IPS DF 4.7 (cell line): ENCODE measurements around the gene TMEM181.
"Not testable (repeated sequence)": the region's sequence is repeated elsewhere in the genome, so short reads cannot be mapped to it uniquely, and the experiment has no call there.

Experiments
- DNase-seq: peaks from one replicate; pipeline ENCODE4 v3.0.0-alpha.2; 2013; ENCODE audit warnings: low spot score; ENCODE audit errors: extremely low read depth

TMEM181 gene

DNA sequence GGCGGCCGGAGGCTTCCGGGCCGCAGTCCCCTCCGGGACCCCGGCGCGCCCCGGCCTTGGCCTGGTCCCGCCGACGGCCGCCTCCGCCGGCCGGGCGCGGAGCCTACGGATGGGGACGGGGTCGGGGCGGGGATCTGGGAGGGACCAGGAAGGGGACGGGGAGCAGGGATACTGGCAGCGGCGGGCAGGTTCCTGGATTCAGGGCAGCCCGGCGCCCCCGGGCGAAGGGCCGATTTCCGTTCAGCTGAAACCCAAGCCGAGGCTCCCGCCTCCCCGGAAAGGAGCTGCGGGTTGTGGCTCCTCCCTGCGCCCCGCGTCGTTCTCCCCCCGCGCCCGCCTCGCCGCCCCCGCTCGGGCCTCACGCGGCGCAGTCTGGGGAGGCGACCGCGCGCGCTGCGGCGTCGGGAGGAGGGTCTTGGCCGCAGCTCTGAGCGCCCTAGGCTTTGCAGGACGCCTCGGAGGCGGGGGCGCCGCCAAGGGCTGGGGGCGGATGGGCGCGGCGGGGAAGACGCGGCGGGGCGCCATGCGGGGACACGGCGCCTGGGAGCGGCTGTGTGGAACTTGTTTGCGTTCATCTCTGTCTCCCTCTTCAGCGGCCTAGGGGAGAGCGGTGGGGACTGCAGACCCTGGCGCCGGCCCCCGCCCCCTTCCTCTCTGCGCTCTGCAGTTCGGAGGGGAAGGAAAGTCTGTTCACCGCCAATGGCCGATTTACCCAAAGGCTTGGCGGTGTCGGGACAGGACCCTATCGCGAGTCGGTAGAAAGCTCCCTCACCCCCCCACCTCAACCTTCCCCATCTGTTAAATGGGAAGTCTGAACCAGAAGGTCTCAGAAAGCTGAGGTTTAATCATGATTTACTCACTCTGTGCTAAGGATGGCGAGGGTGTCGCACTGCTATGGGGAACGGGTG, 22.7 kb upstream of the TMEM181 start:
- DNase-seq, result no peak

DNA sequence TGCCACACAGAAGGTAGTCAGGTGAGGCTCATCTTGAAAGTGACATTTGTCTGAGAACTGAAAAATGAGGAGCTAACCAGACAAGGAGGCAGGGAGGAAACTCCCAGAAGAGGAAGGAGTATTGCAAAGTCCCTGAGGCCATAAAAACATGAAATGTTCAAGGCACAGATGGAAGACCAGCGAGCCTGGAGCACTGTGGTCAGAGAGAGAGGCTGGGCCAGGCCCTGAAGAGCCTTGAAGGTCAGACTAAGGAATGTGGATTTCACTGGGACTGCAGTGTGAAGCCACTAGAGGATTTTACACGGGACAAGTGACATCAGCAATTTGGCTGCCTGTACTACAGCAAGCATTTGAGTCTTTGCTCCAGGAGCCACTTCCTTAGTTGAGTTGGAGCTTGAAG, 21.1 kb upstream of the TMEM181 start:
- no peak for DNase-seq

DNA sequence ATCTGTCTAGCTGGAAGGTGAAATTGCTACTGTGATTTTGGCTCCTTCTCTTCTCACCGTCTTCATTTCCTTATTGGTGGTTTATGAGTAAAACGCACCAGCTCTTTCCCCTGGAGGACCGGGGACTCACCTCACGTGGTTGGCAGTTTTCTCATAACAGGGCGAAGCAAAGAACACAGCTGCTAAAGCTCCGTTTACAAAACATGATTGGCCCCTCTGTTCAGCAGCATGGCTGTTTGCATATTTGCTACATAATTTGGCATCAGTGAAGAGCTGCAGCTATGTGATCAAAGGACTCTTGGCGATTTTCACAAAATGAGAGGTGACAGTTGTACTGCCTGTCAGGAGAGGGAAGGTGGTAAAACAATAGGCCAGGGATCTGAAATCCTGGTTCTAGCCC, 20.5 kb upstream of the TMEM181 start:
- DNase-seq, result no peak

DNA sequence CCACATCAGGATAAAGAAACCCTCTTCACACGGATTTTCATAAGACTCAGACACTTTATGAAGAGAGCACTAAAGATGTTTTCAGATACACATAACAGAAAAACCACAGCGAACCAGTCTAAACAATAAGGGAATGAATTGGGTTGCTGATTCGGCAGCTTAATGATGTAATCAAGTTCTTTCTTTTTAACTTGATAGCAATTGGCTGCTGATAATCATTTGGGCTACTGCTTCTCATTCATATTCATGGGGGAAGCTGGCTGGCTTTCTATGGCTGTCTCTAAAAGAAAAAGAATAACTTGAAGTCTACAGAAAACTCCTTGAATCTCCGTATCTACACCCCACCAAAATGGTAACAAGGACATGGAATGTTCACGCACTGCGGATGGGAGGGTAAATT, 20.0 kb upstream of the TMEM181 start:
- DNase-seq, result no peak

- no peak for DNase-seq
Observed at GRCh38 chr6:158543606-158544185, 16.2 kb upstream of the TMEM181 start.

- no peak for DNase-seq
Observed at GRCh38 chr6:158544428-158544827, 15.5 kb upstream of the TMEM181 start.

DNA sequence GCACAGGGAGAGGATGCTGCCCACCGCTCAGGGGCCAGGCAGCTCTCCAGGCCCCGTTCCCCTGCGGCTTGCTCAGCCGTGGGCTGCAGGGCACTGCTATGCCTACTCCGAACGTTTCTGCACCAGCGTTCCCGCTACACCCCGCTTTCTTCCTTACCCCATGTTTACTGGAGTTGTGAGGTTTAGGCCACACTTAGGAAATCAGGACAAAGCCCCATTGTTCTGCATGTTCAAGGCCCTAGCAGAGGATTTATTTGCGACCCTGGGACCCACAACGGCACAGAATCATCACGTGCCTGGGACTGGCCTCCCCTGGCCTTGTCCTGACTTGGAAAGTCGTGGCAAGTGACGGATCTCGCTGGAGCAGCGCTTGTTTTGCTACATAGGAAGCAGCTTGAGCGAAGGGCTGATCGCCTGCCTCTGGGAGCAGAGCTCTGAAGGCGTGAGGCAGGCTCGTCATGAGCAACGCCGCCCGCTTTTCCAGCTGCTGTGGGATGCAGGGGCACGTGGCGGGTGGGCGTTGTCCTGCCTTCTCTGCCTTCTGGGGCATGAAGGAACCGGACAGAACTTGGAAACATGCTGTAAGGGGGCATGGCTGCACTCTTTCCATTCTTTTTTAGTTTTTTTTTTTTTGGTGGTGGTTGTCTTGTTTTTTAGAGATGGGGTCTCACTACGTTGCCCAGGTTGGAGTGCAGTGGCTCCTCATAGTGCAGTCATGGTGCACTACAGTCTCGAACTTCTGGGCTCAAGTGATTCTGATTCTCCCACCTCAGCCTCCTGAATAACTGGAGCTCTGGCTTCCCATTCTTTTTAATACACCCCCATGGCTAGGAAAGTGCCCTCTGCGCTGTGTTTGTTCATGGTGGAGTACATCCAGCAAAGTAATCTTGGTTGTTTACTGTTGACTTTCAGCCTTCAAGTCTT, 14.6 kb upstream of the TMEM181 start:
- no peak for DNase-seq

DNA sequence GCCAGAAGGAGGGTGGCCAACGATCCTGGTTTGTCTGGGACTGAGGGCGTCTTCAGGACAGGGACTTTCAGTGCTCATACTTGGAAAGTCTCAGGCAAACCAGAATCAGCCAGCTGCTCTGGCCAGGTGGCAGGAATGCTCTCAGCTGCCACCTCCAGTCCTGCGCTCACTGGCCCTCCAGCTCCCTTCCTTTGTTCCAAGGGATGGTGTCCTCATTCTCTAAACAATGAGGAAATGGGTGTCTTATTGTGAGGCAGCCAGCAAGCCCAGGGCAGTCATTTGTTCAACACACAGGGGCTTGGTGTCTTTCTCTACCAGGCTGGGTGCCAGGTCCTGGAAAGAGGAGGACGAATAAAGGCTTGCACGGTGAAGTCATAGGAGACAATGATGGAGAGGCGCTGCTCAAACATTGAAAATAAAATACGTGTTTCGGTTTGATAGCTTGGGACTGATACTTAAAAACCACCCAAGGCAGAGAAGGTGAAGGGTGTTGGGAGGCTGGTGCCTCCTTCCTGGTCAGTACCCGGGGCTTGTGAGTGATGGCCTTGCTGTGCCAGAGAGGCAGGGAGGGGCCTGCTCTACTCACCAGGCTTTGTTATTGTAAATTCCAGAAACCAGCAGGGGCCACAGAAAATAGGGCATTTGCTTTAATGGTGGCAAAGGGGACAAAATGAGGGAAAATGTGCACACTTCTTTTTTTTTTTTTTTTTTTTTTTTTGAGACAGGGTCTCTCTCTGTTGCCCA, 11.3 kb upstream of the TMEM181 start:
- no peak for DNase-seq

- no peak for DNase-seq
Observed at GRCh38 chr6:158552055-158552795, 7.7 kb upstream of the TMEM181 start.

- DNase-seq, result no peak
Observed at GRCh38 chr6:158552796-158553138, 7.1 kb upstream of the TMEM181 start.

- no peak for DNase-seq
Observed at GRCh38 chr6:158554611-158555361, 5.1 kb upstream of the TMEM181 start.

- DNase-seq, result no peak
Observed at GRCh38 chr6:158556113-158556512, 3.8 kb upstream of the TMEM181 start.

DNA sequence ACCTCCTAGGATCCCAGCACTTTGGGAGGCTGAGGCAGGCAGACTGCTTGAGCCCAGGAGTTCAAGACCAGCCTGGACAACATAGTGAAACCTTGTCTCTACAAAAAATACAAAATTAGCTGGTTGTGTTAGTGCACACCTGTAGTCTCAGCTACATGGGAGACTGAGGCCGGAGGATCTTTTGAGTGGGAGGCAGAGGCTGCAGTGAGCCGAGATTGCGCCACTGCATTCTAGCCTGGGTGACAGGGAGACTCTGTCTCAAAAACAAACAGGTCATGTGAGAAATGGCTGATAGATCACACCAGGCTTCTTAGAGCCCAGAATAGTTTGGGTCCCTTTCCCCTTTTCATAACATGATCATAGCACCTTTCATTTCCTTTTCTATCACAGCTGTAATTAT, 2.8 kb upstream of the TMEM181 start:
- not testable (repeated sequence) for DNase-seq

- no peak for DNase-seq
Observed at GRCh38 chr6:158557927-158558326, 2.0 kb upstream of the TMEM181 start.

- DNase-seq, result no peak
Observed at GRCh38 chr6:158558415-158559306, 1.2 kb upstream of the TMEM181 start.

DNA sequence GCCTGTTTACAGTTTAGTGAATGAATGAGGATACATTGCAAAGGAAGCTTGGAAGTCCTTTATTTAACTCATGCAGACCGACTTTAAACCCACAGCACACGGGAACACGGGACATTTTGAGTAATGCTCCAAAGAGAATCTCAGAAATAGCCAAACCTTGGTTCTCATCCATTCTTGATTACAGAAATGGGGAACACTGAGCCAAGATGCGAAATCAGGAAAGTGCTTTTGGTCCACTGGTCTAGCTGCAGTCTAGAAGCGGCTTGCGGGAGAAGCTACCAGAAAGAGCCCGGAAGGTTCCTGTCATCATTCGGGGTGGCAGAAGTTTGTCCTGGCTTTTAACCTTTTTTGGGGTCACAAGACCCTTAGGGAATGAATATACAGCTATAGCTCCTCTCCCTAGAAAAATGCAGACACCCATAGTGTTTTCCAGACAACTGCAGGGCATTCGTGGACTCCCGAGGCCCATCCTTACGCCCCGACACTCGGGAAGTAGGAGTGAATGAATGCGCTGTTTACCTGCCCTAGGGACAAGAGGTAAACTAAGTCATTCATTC, 475 bp upstream of the TMEM181 start:
- DNase-seq, result no peak

DNA sequence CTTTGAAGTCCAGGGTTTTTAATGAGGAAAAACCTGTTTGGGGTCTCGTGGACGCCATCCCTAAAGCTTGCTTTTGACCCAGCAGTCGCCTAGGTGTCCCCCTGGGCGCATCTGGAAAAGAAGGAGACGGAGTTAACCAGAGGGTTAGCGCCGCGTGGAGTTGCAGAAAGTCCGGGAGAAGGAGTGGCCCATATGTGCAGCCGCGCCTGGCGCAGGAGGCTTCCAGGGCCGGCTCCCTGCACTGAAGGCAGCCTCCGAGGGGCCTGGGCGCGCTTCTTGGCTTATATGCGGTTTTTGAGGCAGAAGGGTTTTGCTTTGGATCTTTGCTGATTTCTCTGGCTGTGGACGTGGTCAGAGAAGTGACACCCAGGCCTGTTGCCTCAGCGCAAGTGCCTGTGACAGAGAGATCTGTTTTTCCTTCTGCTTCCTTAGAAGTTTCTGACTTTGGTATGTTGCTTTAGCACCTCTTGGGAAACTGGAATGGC, 987 bp downstream of the TMEM181 start:
- no peak for DNase-seq

- no peak for DNase-seq
Observed at GRCh38 chr6:158561321-158561884, 1.5 kb downstream of the TMEM181 start.
